Sigmoid colon (tissue), 7 donors: Measurements from ENCODE around the gene RCSD1. TPM values are rescaled to one million over a fixed set of nuclear protein-coding genes. Genes with fewer than 3 reads are reported as not detected.

Source experiments
- DNase-seq: peaks from one replicate; pipeline ENCODE4 v3.0.0-alpha.2; 2019
- H3K27ac ChIP-seq, 4 donors: fragments of 200-600 bp; sonication (generic); one replicate each; pipeline ENCODE4 v1.5.1; 2016 to 2019; ENCODE audit warnings: mild to moderate bottlenecking in 1 of 4
- H3K27me3 ChIP-seq, 3 donors: fragments of 200-600 bp; sonication (generic); one replicate each; pipeline ENCODE4 v1.5.1; 2019; ENCODE audit warnings: mild to moderate bottlenecking in 1 of 3
- H3K36me3 ChIP-seq, 4 donors: fragments of 200-600 bp; sonication (generic); one replicate each; pipeline ENCODE4 v1.5.1; 2016 to 2019
- H3K4me1 ChIP-seq, 4 donors: fragments of 200-600 bp; sonication (generic); one replicate each; pipeline ENCODE4 v1.5.1; 2017 to 2019
- H3K4me3 ChIP-seq, 4 donors: fragments of 200-600 bp; sonication (generic); one replicate each; pipeline ENCODE4 v1.5.1; 2017 to 2019; ENCODE audit warnings: mild to moderate bottlenecking in 2 of 4, moderate library complexity in 1 of 4
- H3K9me3 ChIP-seq, 4 donors: fragments of 200-600 bp in 3 of 4; sonication (generic) in 3 of 4; one replicate each; pipeline versions ENCODE4 v1.5.1 to v1.6.1; 2013 to 2019
- CTCF ChIP-seq, 4 experiments: fragments of 450-650 bp in 3 of 4; fragments of 200-600 bp in 1 of 4; IDR thresholded peaks; one replicate each; pipeline ENCODE4 v1.5.1; 2016 to 2019; ENCODE audit warnings: antibody characterized with exemption in 4 of 4, mild to moderate bottlenecking in 3 of 4, moderate library complexity in 2 of 4
- EP300 ChIP-seq, 4 donors: sonication (generic); formaldehyde crosslinking; IDR thresholded peaks; one replicate each; pipeline ENCODE4 v1.6.1; 2017; ENCODE audit warnings: antibody characterized with exemption in 4 of 4
- POLR2A ChIP-seq, 2 donors: fragments of 450-650 bp; IDR thresholded peaks; one replicate each; pipeline ENCODE4 v1.6.1; 2016; ENCODE audit warnings: antibody characterized with exemption in 2 of 2, mild to moderate bottlenecking in 2 of 2, moderate library complexity in 2 of 2
- POLR2AphosphoS5 ChIP-seq, 4 donors: sonication (generic); formaldehyde crosslinking; IDR thresholded peaks; one replicate each; pipeline ENCODE4 v1.6.1; 2017; ENCODE audit warnings: antibody characterized with exemption in 4 of 4
- WGBS, 2 donors: extraction: QIAGEN DNeasy Blood & Tissue Kit; methylation state at CpG; one replicate each; pipeline ENCODE4 v1.1.7; 2013; 5-methylcytosine and 5-hydroxymethylcytosine counted together
- intact Hi-C: fragments of 100-400 bp; cut with DNase I; formaldehyde crosslinking; loops from one replicate; pipeline ENCODE4 v1.15.1; 2023
- polyA plus RNA-seq, 3 donors: library from polyadenylated mRNA; stranded (reverse); fragments of 200-250 nt; gene quantifications; one replicate each; pipeline ENCODE4 v1.2.3, GENCODE V29; 2013
- total RNA-seq, 4 donors: library from RNA; depleted of rRNA; stranded (reverse); fragments of >200 nt; gene quantifications; one replicate each; pipeline ENCODE4 v1.1.0, GENCODE V29; 2016
- donor health status: healthy with polysubstance abuse.
- donor health status: Bipolar disorder and iron deficiency.
- donor health status: healthy.

RCSD1 gene
- total and polyA plus RNA-seq, 7 donors, result 7.8 to 52.9 (median 9.7) TPM

DNA sequence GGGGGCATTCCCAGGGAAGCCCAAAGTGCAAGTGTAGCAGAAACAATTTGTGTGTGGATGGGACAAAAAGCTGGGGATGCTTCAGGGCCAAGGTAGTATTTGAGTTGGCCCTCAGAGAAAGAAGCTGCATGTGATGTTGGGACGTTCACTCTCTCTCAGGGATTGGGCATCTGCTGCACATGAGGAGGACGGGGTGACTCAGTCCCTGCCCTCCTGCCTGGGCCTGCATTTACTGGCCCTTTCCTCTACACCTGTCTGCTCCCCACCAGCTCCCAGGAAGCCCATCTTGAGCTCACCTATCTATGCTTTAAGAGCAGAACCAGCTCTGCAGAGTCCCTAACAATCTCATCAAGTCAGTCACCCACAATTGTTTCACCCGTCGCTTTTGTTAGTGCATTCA lies 68.3 kb downstream of the RCSD1 start:
- Histone ChIP-seq H3K9me3 (no peaks in the 10 kb centered on the region), H3K27me3 (no peaks in the 10 kb centered on the region), H3K27ac (no peak overlapping the region), H3K4me3 (no peak overlapping the region), H3K36me3 (no peaks in the 10 kb centered on the region), H3K4me1 (no peaks in the 10 kb centered on the region)
- no peak for DNase-seq
- 92 to 95% methylated on average over 4 of the region's 4 CpGs for WGBS, 2 donors
- intact Hi-C loops, result no loop called here
- no peak for TF ChIP-seq EP300 (IDR thresholded peaks at IDR 0.05)
- TF ChIP-seq CTCF (IDR thresholded peaks at IDR 0.05), result no peak
- TF ChIP-seq POLR2AphosphoS5 (IDR thresholded peaks at IDR 0.05), result no peak

- no peak overlapping the region for H3K4me3 ChIP-seq
- no peaks in the 10 kb centered on the region for H3K36me3 ChIP-seq
- no peak overlapping the region for H3K27ac ChIP-seq
- intact Hi-C loops, result no loop called here
- DNase-seq, result peak; percentile 14
- H3K9me3 ChIP-seq, result no peaks in the 10 kb centered on the region
- TF ChIP-seq CTCF (IDR thresholded peaks at IDR 0.05), result no peak
- TF ChIP-seq POLR2A (IDR thresholded peaks at IDR 0.05), result no peak
- no peak for TF ChIP-seq POLR2AphosphoS5 (IDR thresholded peaks at IDR 0.05)
- TF ChIP-seq EP300 (IDR thresholded peaks at IDR 0.05), result no peak
- no peaks in the 10 kb centered on the region for H3K4me1 ChIP-seq
- 16 to 74% methylated on average over 1 of the region's 1 CpG for WGBS, 2 donors
- H3K27me3 ChIP-seq, result no peaks in the 10 kb centered on the region
Measured at GRCh38 chr1:167701510-167701909, 71.5 kb downstream of the RCSD1 start.

- DNase-seq, result peak; percentile 39
- no peaks in the 10 kb centered on the region for H3K27me3 ChIP-seq
- 92 to 96% methylated on average over 1 of the region's 1 CpG for WGBS, 2 donors
- no peak overlapping the region for H3K4me3 ChIP-seq
- intact Hi-C loops, result no loop called here
- no peak overlapping the region for H3K27ac ChIP-seq
- H3K9me3 ChIP-seq, result no peaks in the 10 kb centered on the region
- no peaks in the 10 kb centered on the region for H3K4me1 ChIP-seq
- H3K36me3 ChIP-seq, result no peaks in the 10 kb centered on the region
- no peak for TF ChIP-seq POLR2A (IDR thresholded peaks at IDR 0.05)
- TF ChIP-seq EP300 (IDR thresholded peaks at IDR 0.05), result no peak
- no peak for TF ChIP-seq POLR2AphosphoS5 (IDR thresholded peaks at IDR 0.05)
- no peak for TF ChIP-seq CTCF (IDR thresholded peaks at IDR 0.05)
Measured at GRCh38 chr1:167703557-167703956, 73.5 kb downstream of the RCSD1 start.

- no peaks in the 10 kb centered on the region for H3K9me3 ChIP-seq
- H3K4me3 ChIP-seq, result no peak overlapping the region
- TF ChIP-seq EP300 (IDR thresholded peaks at IDR 0.05) (no peak), POLR2AphosphoS5 (IDR thresholded peaks at IDR 0.05) (no peak), CTCF (IDR thresholded peaks at IDR 0.05) (no peak), POLR2A (IDR thresholded peaks at IDR 0.05) (no peak)
- no peaks in the 10 kb centered on the region for H3K4me1 ChIP-seq
- H3K36me3 ChIP-seq, result no peaks in the 10 kb centered on the region
- no peak overlapping the region for H3K27ac ChIP-seq
- peak; percentile 33 for DNase-seq
- no peaks in the 10 kb centered on the region for H3K27me3 ChIP-seq
- intact Hi-C loops, result no loop called here
- 60 to 70% methylated on average over 2 of the region's 2 CpGs for WGBS, 2 donors
Measured at GRCh38 chr1:167704715-167705114, 74.7 kb downstream of the RCSD1 start.

DNA sequence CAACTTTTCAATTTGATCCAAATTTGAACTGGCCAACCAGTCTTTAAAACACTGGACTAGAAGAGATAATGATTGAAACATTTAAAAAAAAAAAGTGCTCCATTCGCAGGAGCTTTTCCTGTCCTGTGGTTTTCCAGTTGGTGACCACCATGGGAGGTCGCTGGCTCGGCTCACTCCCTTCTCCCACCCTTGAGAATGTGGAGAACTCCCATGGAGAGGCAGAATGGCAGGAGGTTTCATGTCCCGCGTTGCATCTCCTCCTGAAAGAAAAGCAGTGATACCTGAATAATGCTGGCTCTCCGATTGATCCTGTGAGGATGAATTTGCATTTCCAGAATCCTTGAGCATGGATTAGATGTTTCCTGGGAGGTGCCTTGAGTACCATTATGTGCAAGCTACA lies 75.2 kb downstream of the RCSD1 start:
- 70 to 86% methylated on average over 6 of the region's 6 CpGs for WGBS, 2 donors
- intact Hi-C loops, result no loop called here
- no peak for TF ChIP-seq CTCF (IDR thresholded peaks at IDR 0.05)
- TF ChIP-seq POLR2AphosphoS5 (IDR thresholded peaks at IDR 0.05), result no peak
- no peak for TF ChIP-seq POLR2A (IDR thresholded peaks at IDR 0.05)
- TF ChIP-seq EP300 (IDR thresholded peaks at IDR 0.05), result no peak

More for the DNA sequence above, 75.2 kb downstream of the RCSD1 start:
- DNase-seq, result no peak
- no peaks in the 10 kb centered on the region for H3K27me3 ChIP-seq
- no peaks in the 10 kb centered on the region for H3K36me3 ChIP-seq
- H3K9me3 ChIP-seq, result no peaks in the 10 kb centered on the region
- no peak overlapping the region for H3K27ac ChIP-seq
- no peaks in the 10 kb centered on the region for H3K4me1 ChIP-seq
- no peak overlapping the region for H3K4me3 ChIP-seq
